DND-41 (cell line): ENCODE measurements around the gene P2RX2.

Experiments
- ATAC-seq: fragments of 200-7000 bp; cut with Tn5 transposase; 3 replicates; pipeline ENCODE4 v1.9.1; 2021; ENCODE audit warnings: low read depth; ENCODE audit not compliant: insufficient read depth
- DNase-seq: peaks from one replicate; pipeline ENCODE4 v3.0.0-alpha.2; 2020
- H2AFZ ChIP-seq: 2 replicates; pipeline ENCODE4 v1.6.0; 2012; ENCODE audit warnings: low read depth, low read length
- H3K27ac ChIP-seq: 2 replicates; pipeline ENCODE4 v1.5.1; 2012; ENCODE audit warnings: low read length, inconsistent platforms
- H3K27me3 ChIP-seq: fragments of 200-600 bp; sonication (generic); 2 replicates; pipeline ENCODE4 v1.6.0; 2012; ENCODE audit warnings: low read length, mild to moderate bottlenecking, inconsistent platforms; ENCODE audit not compliant: insufficient read depth, poor library complexity
- H3K36me3 ChIP-seq: 2 replicates; pipeline ENCODE4 v1.5.1; 2012; ENCODE audit warnings: low read length, inconsistent platforms; ENCODE audit not compliant: insufficient read depth
- H3K4me1 ChIP-seq: 2 replicates; pipeline ENCODE4 v1.5.1; 2012; ENCODE audit warnings: mild to moderate bottlenecking, low read length; ENCODE audit not compliant: insufficient read depth
- H3K4me2 ChIP-seq: 2 replicates; pipeline ENCODE4 v1.6.0; 2012; ENCODE audit warnings: mild to moderate bottlenecking, moderate library complexity, low read length, inconsistent platforms; ENCODE audit not compliant: insufficient read depth
- H3K4me3 ChIP-seq, 2 experiments: fragments of 200-600 bp in 1 of 2; shearing (Covaris generic) in 1 of 2; 2 replicates each; pipeline ENCODE4 v1.5.1; 2012 to 2016; ENCODE audit warnings: inconsistent platforms in 2 of 2, low read length in 2 of 2, mild to moderate bottlenecking in 2 of 2, low read depth in 1 of 2, moderate library complexity in 1 of 2
- H3K79me2 ChIP-seq: 2 replicates; pipeline ENCODE4 v1.6.0; 2012; ENCODE audit warnings: low read length, inconsistent platforms; ENCODE audit not compliant: insufficient read depth
- H3K9ac ChIP-seq: 2 replicates; pipeline ENCODE4 v1.6.0; 2012; ENCODE audit warnings: low read depth, mild to moderate bottlenecking, inconsistent platforms, low read length, moderate library complexity
- H3K9me3 ChIP-seq: 2 replicates; pipeline ENCODE4 v1.5.1; 2012; ENCODE audit warnings: low read length, moderate library complexity, mild to moderate bottlenecking, inconsistent platforms; ENCODE audit not compliant: insufficient read depth, severe bottlenecking
- H4K20me1 ChIP-seq: 2 replicates; pipeline ENCODE4 v1.6.0; 2012; ENCODE audit warnings: low read length; ENCODE audit not compliant: insufficient read depth
- CTCF ChIP-seq: IDR thresholded peaks from 2 replicates; pipeline ENCODE4 v1.5.1; 2012; ENCODE audit warnings: borderline replicate concordance, low read length, moderate library complexity, mild to moderate bottlenecking; ENCODE audit not compliant: poor library complexity, severe bottlenecking; ENCODE audit errors: extremely low read depth
- EZH2 ChIP-seq: IDR thresholded peaks from 3 replicates; pipeline ENCODE4 v1.6.1; 2012; ENCODE audit warnings: borderline replicate concordance, low read depth, mild to moderate bottlenecking, moderate library complexity, low read length, inconsistent platforms; ENCODE audit not compliant: severe bottlenecking

Gene P2RX2

GRCh38 chr12:132623072-132623869 is 4.7 kb downstream of the P2RX2 start:
- Histone ChIP-seq H3K4me1 (no peaks in the 10 kb centered on the region), H3K79me2 (no peaks in the 10 kb centered on the region), H3K4me2 (no peak overlapping the region), H3K9ac (no peak overlapping the region), H3K4me3 (no peak overlapping the region), H3K36me3 (peaks cover 50% of the 10 kb centered on the region), H4K20me1 (peaks cover 15% of the 10 kb centered on the region), H3K9me3 (no peaks in the 10 kb centered on the region), H3K27me3 (no peaks in the 10 kb centered on the region), H2AFZ (no peak overlapping the region), H3K27ac (no peak overlapping the region)
- no peak for DNase-seq
- no peak for ATAC-seq
- TF ChIP-seq EZH2 (no peak), CTCF (no peak)

GRCh38 chr12:132624186-132624855 is 5.7 kb downstream of the P2RX2 start:
- Histone ChIP-seq H3K79me2 (no peaks in the 10 kb centered on the region), H3K9me3 (no peaks in the 10 kb centered on the region), H3K4me3 (no peak overlapping the region), H2AFZ (no peak overlapping the region), H3K27ac (no peak overlapping the region), H3K36me3 (peaks cover 59% of the 10 kb centered on the region), H4K20me1 (peaks cover 15% of the 10 kb centered on the region), H3K27me3 (no peaks in the 10 kb centered on the region), H3K4me2 (no peak overlapping the region), H3K9ac (no peak overlapping the region), H3K4me1 (no peaks in the 10 kb centered on the region)
- no peak for DNase-seq
- TF ChIP-seq EZH2 (no peak), CTCF (no peak)
- ATAC-seq: no peak

GRCh38 chr12:132624910-132625630 is 6.5 kb downstream of the P2RX2 start:
- no peak overlapping the region for H3K4me2 ChIP-seq
- no peak for DNase-seq
- no peaks in the 10 kb centered on the region for H3K27me3 ChIP-seq
- H3K27ac ChIP-seq: no peak overlapping the region
- no peak overlapping the region for H3K9ac ChIP-seq
- H3K4me3 ChIP-seq: no peak overlapping the region
- ATAC-seq: no peak
- peaks cover 67% of the 10 kb centered on the region for H3K36me3 ChIP-seq
- TF ChIP-seq CTCF: no peak
- H2AFZ ChIP-seq: no peak overlapping the region
- no peaks in the 10 kb centered on the region for H3K4me1 ChIP-seq
- no peaks in the 10 kb centered on the region for H3K79me2 ChIP-seq
- H3K9me3 ChIP-seq: no peaks in the 10 kb centered on the region
- peaks cover 15% of the 10 kb centered on the region for H4K20me1 ChIP-seq
